HG03039 (cell line): Measurements from ENCODE around the gene PCSK5.

Source experiments
- ATAC-seq: cut with Tn5 transposase; IDR thresholded peaks from one replicate; pipeline ENCODE4 v1.9.1; 2021; ENCODE audit warnings: mild to moderate bottlenecking, moderate library complexity; ENCODE audit not compliant: unreplicated experiment

Gene PCSK5

GRCh38 chr9:75998096-75998780 is 107.8 kb downstream of the PCSK5 start:
- ATAC-seq, result no peak

DNA sequence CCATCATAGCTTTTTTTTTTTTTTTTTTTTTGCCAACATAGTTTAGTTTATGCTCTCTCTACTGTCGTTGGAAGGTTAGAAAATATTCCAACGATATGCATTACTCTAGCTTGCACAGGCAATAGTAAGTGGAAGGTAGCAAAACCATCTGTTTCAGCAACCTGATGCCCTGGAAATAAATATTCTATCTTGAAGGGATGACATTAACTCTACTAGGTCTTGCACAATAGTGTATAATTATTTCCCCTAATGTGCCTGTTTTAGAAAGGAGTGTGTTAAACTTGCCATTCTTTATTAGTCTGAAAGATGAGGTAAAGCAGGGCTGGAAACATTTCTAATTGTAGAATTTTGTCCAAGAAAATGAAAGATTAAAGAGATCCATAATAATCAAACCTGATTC is 111.0 kb downstream of the PCSK5 start:
- no peak for ATAC-seq

- no peak for ATAC-seq
Observed at GRCh38 chr9:76003041-76003440, 112.6 kb downstream of the PCSK5 start.

DNA sequence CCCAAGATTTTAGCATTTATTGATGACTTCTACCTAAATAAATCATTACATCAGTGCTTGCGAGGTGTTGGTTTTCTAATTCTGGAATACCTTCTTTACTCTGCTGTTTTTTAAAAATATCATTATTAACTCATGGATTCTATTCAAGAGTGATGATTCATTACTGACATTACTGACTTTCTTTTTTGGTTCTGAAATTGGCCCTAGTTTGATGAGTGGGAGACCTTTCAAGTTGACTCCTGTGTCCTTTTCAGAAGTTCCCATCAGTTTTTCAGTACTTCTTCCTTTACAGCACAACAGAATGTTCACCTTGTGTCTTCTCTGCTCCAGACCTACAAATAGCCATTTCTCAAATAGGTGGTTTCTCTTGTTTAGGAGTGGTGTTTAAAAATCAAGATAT is 114.1 kb downstream of the PCSK5 start:
- peak; percentile 81 for ATAC-seq

DNA sequence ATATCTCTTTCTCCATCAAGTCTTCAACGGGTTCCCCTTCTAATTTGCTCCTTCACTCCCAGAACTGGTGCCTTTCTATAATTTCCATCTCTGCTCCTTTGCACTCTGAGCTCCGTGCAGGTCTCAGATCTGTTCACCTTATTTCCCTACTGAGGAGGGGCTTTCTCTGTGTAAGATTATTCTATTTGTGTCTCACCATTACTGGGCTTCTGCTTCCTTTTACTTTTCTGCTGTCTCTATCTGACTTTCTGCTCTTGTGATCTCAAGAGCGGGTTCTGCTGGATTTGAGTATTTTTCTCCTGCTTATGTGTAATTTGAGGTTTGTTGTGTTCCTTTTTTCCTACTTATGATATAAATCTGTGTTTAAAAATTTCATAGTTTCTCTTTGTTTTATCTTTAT is 117.5 kb downstream of the PCSK5 start:
- no peak for ATAC-seq

GRCh38 chr9:76013809-76014208 is 123.3 kb downstream of the PCSK5 start:
- ATAC-seq, result no peak

- ATAC-seq, result no peak
Observed at GRCh38 chr9:76018235-76018634, 127.8 kb downstream of the PCSK5 start.

GRCh38 chr9:76018761-76019160 is 128.3 kb downstream of the PCSK5 start:
- no peak for ATAC-seq

- no peak for ATAC-seq
Observed at GRCh38 chr9:76020652-76021051, 130.2 kb downstream of the PCSK5 start.

DNA sequence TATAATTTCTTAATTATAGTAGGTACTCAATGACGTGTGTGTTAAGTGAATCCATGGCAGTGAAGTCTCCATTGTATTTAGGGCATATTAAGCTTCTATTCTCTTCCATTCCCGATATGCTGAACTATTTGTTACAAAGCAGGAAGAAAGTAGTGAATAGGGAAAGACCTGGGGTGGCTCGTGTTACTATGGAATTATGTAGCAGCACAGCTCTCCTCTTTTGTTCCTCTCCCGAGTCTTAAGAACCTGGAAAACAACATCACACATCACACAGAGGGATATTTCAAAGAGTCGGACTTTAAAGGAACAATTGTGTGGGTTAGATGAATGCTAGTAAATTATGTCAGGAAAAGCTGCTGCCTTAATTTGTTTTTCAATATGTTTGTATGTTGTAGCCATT is 131.8 kb downstream of the PCSK5 start:
- no peak for ATAC-seq

- no peak for ATAC-seq
Observed at GRCh38 chr9:76023715-76024195, 133.3 kb downstream of the PCSK5 start.

DNA sequence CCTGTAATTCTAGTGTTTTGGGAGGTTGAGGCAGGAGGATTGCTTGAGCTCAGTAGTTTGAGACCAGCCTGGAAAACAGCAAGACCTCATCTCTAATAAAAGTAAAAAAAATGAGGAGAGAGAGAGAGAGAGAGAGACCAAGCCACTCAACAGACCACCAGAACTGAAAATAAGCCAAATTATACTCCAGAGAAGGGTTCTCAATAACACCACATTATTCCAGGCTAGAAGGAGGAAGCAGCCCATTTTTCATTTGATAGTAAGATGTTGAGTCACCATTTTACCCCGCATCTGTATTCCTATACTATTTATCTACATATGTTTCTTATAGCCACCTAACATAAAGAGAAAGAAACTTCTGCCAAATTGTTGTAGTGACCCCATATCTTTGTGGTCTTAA is 134.8 kb downstream of the PCSK5 start:
- ATAC-seq, result no peak

- ATAC-seq, result no peak
Observed at GRCh38 chr9:76026796-76027195, 136.3 kb downstream of the PCSK5 start.

GRCh38 chr9:76027416-76027815 is 136.9 kb downstream of the PCSK5 start:
- no peak for ATAC-seq

DNA sequence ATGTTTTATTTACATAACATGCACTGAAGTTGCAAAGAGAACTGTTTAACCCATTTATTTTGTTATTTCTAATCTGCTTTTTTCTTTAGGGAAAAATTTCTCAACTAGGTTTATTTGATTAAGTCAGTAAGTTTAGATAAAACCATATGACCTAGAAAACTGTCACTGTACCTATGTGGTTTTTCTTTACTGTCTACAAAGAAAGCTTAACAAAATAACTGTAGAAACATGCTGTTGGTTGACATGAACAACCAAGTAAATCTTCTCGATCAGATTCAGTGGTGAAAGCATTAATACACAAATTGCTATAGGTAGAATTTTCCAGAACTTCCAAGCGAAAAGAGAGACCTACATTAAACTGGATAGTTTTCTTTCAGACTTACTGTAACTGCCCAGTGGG is 137.4 kb downstream of the PCSK5 start:
- ATAC-seq, result no peak

- ATAC-seq, result no peak
Observed at GRCh38 chr9:76032038-76032796, 141.7 kb downstream of the PCSK5 start.

DNA sequence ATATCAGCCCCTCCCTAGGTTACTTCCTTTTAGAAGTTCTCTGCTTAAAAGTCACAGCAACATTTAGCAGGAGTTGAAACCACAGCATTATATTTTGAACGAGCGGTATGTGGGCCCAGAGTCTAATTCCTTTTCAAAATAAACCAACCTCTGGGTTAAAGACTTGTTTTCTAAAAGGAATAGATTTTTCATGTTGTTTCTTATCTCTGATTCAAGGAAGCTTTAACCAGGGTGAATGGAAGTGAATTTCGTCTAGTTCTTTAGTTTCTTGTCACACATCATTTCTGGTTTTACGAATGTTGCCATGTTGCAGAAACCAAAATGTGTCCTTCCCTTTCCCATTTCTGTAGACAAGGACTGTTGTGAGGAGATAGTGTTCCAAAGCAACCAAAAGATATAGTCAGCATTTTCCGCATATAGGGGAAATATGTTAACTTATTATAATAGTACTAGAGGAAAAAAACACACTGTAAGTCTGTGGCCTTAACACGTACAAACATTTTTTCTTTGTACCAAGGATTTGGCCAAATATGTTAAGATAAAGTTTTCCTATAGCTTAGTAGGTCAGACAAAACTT is 142.4 kb downstream of the PCSK5 start:
- ATAC-seq, result no peak

DNA sequence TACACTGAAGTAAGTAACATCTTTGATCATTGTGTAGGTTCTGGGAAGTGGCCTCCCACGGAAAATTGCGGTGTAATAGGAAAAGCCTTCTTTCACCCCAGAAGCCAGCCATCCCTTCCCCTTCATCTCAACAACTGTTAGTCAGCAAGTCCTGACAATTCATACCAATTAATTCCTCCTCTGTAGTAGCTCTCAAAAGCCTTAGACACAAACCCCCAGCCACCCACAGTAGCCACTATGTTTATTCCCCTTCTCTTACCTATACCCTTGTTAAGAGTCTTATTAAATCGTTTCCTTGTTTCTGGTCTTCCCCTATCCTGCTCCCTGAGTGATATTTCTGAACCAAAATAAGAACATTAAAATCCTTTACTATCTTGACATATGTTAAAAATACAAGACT is 143.6 kb downstream of the PCSK5 start:
- ATAC-seq, result no peak

GRCh38 chr9:76036762-76037161 is 146.3 kb downstream of the PCSK5 start:
- no peak for ATAC-seq

GRCh38 chr9:76037587-76038225 is 147.2 kb downstream of the PCSK5 start:
- no peak for ATAC-seq

DNA sequence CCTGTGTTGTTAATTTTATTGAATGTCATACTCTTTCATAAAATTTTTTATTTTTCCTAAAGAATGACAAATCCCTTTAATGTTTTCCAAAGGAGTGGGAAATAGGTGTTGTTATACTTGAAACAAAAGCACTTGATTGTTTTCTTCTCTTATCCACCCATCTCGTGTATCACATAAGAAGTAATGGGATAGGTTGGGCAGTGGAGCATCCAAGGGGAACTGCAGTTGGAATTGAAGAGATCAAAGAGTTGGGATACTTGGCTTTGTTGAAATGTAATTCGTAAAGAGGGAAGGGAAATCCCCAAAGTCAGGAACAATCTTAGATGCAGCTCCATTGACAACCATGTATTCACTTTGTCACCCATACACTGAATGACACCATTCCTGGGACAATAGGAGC is 148.0 kb downstream of the PCSK5 start:
- no peak for ATAC-seq
